Psoas muscle (tissue), 8 donors: ENCODE measurements around the gene VSX1. TPM values are rescaled to one million over a fixed set of nuclear protein-coding genes. Genes with fewer than 3 reads are reported as not detected.
A peak's percentile ranks its signal among the peaks of the same experiment; 100 is the strongest.

ENCODE experiments used
- ATAC-seq, 4 donors: fragments of 200-7000 bp; cut with Tn5 transposase; one replicate each; pipeline ENCODE4 v1.9.1; 2020; ENCODE audit warnings: moderate library complexity in 3 of 4, mild to moderate bottlenecking in 2 of 4
- DNase-seq, 2 donors: peaks; one replicate each; pipeline ENCODE4 v3.0.0-alpha.2; 2020
- H3K27ac ChIP-seq: fragments of 200-600 bp; one replicate; pipeline ENCODE4 v1.8.0; 2022
- H3K27me3 ChIP-seq, 3 donors: fragments of 200-600 bp in 1 of 3; one replicate each; pipeline versions ENCODE4 v1.6.1 to v1.8.0; 2013 to 2022; ENCODE audit warnings: low read length in 2 of 3, mild to moderate bottlenecking in 2 of 3, moderate library complexity in 1 of 3; ENCODE audit not compliant: insufficient read depth in 3 of 3
- H3K36me3 ChIP-seq, 2 donors: fragments of 200-600 bp in 1 of 2; one replicate each; pipeline versions ENCODE4 v1.6.1 to v1.8.0; 2013 to 2022; ENCODE audit warnings: low read depth in 1 of 2, mild to moderate bottlenecking in 1 of 2, moderate library complexity in 1 of 2; ENCODE audit not compliant: insufficient read depth in 1 of 2
- H3K4me1 ChIP-seq: fragments of 200-600 bp; one replicate; pipeline ENCODE4 v1.8.0; 2022
- H3K4me3 ChIP-seq: fragments of 200-600 bp; one replicate; pipeline ENCODE4 v1.8.0; 2022; ENCODE audit warnings: mild to moderate bottlenecking
- H3K9me3 ChIP-seq: fragments of 200-600 bp; one replicate; pipeline ENCODE4 v1.8.0; 2022
- WGBS, 3 donors: extraction: QIAGEN DNeasy Blood & Tissue Kit; methylation state at CpG; one replicate each; pipeline versions ENCODE4 v1.1.6 to v1.1.7; 2013; 5-methylcytosine and 5-hydroxymethylcytosine counted together
- intact Hi-C, 2 donors: fragments of 100-400 bp; cut with DNase I; formaldehyde crosslinking; loops; one replicate each; pipeline versions ENCODE4 v1.11.0 to v1.14.2; 2022
- polyA plus RNA-seq, 3 donors: library from polyadenylated mRNA; stranded (reverse); fragments of 200-250 nt; gene quantifications; one replicate each; pipeline ENCODE4 v1.2.3, GENCODE V29; 2013
- total RNA-seq, 4 donors: library from RNA; stranded (reverse); fragmentation: NEBNext Ultra II Directional in 2 of 4; extraction: Animal tissue kit (Norgen Biotek cat#: 25700) in 2 of 4; gene quantifications; one replicate each; pipeline versions ENCODE4 v1.2.1 to v1.2.4, GENCODE V29; 2021 to 2023
- TF ChIP-seq, protein P1 (sequence below): fragments of 200-600 bp; IDR thresholded peaks from one replicate; pipeline ENCODE4 v1.8.0; 2022; ENCODE audit warnings: antibody characterized with exemption
- donor health status: healthy with polysubstance abuse.
- donor health status: DM: no; HTN: no; CAD: no; lungs with moderate emphysema.
- donor health status: Bipolar disorder and iron deficiency.
- donor health status: healthy.
- donor health status: DM: yes; HTN: yes; CAD: no.
- donor health status: DM: no; HTN: no; CAD: no.
- donor health status: DM: no; HTN: no; CAD: no.
- donor health status: DM: yes; HTN: yes; CAD: no.

VSX1 gene
- total and polyA plus RNA-seq, 7 donors = 0.04 to 0.52 (median 0.24) TPM; not detected in 1

GRCh38 chr20:25025986-25026605, 55.8 kb downstream of the VSX1 start:
- peak in 3 of 4 donors; percentile 44 to 71 (median 50) for ATAC-seq
- peaks cover 24% of the 10 kb centered on the region for H3K4me1 ChIP-seq
- H3K4me3 ChIP-seq = no peak overlapping the region
- no peaks in the 10 kb centered on the region for H3K27me3 ChIP-seq
- H3K27ac ChIP-seq = no peak overlapping the region
- H3K9me3 ChIP-seq = no peaks in the 10 kb centered on the region
- TF ChIP-seq, protein P1, sequence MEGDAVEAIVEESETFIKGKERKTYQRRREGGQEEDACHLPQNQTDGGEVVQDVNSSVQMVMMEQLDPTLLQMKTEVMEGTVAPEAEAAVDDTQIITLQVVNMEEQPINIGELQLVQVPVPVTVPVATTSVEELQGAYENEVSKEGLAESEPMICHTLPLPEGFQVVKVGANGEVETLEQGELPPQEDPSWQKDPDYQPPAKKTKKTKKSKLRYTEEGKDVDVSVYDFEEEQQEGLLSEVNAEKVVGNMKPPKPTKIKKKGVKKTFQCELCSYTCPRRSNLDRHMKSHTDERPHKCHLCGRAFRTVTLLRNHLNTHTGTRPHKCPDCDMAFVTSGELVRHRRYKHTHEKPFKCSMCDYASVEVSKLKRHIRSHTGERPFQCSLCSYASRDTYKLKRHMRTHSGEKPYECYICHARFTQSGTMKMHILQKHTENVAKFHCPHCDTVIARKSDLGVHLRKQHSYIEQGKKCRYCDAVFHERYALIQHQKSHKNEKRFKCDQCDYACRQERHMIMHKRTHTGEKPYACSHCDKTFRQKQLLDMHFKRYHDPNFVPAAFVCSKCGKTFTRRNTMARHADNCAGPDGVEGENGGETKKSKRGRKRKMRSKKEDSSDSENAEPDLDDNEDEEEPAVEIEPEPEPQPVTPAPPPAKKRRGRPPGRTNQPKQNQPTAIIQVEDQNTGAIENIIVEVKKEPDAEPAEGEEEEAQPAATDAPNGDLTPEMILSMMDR = no peak
- H3K36me3 ChIP-seq = peaks cover 0 to 29% of the 10 kb centered on the region in 2 donors
- intact Hi-C loops = no loop called here
- WGBS, 3 donors = 49 to 68% (median 56%) methylated on average over 4 of the region's 4 CpGs
- DNase-seq = no peak

Other genes starting within 250 kb of the VSX1 start
- gene CST7, start 132.9 kb downstream of the VSX1 start, total RNA-seq = 1 to 10 TPM in 2 of 4 donors, under 1 TPM in 2; 0.50 to 1.2 (median 0.82) TPM
- under 1 TPM; 0.13 to 0.55 (median 0.31) TPM for gene CST7, start 132.9 kb downstream of the VSX1 start, polyA plus RNA-seq
- 10 to 100 TPM; 19.9 to 44.5 (median 24.2) TPM for gene APMAP, start 89.4 kb downstream of the VSX1 start, total RNA-seq
- gene APMAP, start 89.4 kb downstream of the VSX1 start, polyA plus RNA-seq = 10 to 100 TPM; 25.5 to 31.2 (median 30.3) TPM
- 10 to 100 TPM; 16.8 to 53.3 (median 39.0) TPM for gene ACSS1, start 24.0 kb downstream of the VSX1 start, total RNA-seq
- gene ACSS1, start 24.0 kb downstream of the VSX1 start, polyA plus RNA-seq = 10 to 100 TPM in 2 of 3 donors, 1 to 10 TPM in 1; 8.8 to 15.1 (median 12.2) TPM
- 10 to 100 TPM; 28.7 to 42.1 (median 34.6) TPM for gene ENTPD6, start 113.6 kb upstream of the VSX1 start, total RNA-seq
- gene ENTPD6, start 113.6 kb upstream of the VSX1 start, polyA plus RNA-seq = 10 to 100 TPM; 38.9 to 65.3 (median 50.5) TPM
- gene PYGB, start 165.9 kb upstream of the VSX1 start, total RNA-seq = 10 to 100 TPM in 2 of 4 donors, 1 to 10 TPM in 2; 7.8 to 22.3 (median 10.6) TPM
- gene PYGB, start 165.9 kb upstream of the VSX1 start, polyA plus RNA-seq = 1 to 10 TPM; 4.9 to 9.5 (median 8.6) TPM